GM12801 (cell line): Measurements from ENCODE around the gene AHRR.

Experiments used
- CTCF ChIP-seq: IDR thresholded peaks from one replicate; pipeline ENCODE4 v1.5.1; 2011; ENCODE audit warnings: control low read depth; ENCODE audit not compliant: insufficient read length; ENCODE audit errors: extremely low read depth

The AHRR gene

GRCh38 chr5:352639-353611 lies 31.4 kb downstream of the AHRR start:
- TF ChIP-seq CTCF = no peak

- no peak for TF ChIP-seq CTCF
Measured at GRCh38 chr5:353612-354580, 32.4 kb downstream of the AHRR start.

GRCh38 chr5:354581-355378 lies 33.3 kb downstream of the AHRR start:
- TF ChIP-seq CTCF = no peak

GRCh38 chr5:355379-355935 lies 33.9 kb downstream of the AHRR start:
- no peak for TF ChIP-seq CTCF

GRCh38 chr5:355958-356357 lies 34.4 kb downstream of the AHRR start:
- no peak for TF ChIP-seq CTCF

- TF ChIP-seq CTCF = no peak
Measured at GRCh38 chr5:359301-359897, 37.9 kb downstream of the AHRR start.
